ENCODE data around the gene ATG2A. TPM values are rescaled to one million over a fixed set of nuclear protein-coding genes. Genes with fewer than 3 reads are reported as not detected.

The ATG2A gene
- total and polyA plus RNA-seq, 9 of the 15 experiments (the other 6 are each of a cell fraction or from before 2014, with no cell fraction given): 0.25 to 45.9 (median 5.2) TPM

DNA sequence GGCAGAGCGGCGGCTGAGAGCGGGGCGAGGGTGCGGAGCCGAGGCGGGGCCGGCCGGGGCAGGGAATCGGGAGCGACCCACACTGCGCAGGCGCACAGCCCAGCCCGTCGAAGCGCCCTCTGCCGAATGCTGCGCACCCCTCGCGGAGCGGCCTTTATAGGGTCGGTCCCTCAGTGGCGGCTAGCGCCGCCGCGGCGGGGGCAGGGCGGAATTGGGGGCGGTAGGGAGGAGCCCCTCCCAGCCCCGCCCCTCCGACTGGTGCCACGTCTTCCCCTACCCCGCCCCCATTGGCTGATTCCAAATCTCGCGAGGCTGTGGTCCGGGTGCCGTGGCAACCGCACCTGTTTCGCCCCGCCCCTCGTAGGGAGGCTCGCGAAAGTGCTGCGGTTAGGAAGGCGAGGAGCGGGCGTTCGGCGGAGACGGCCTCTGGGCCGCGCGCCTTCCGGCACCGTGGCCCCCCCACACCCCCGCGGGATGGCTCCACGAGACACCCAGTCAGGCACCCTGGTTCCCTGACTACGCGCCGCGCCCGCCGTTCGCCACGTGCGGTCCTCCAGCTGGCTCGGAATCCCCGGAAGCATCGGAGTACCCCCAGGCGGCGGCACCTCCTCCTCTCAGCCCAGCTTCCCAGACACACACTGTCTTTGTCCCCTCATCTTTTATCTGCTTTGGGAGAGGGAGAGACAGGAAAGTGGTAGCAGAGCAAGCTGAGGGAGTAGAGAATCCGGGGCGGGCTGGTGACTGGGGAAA lies 38.3 kb downstream of the ATG2A start, which contains the start of gene EHD1 (continued):
- TF ChIP-seq, protein P1, sequence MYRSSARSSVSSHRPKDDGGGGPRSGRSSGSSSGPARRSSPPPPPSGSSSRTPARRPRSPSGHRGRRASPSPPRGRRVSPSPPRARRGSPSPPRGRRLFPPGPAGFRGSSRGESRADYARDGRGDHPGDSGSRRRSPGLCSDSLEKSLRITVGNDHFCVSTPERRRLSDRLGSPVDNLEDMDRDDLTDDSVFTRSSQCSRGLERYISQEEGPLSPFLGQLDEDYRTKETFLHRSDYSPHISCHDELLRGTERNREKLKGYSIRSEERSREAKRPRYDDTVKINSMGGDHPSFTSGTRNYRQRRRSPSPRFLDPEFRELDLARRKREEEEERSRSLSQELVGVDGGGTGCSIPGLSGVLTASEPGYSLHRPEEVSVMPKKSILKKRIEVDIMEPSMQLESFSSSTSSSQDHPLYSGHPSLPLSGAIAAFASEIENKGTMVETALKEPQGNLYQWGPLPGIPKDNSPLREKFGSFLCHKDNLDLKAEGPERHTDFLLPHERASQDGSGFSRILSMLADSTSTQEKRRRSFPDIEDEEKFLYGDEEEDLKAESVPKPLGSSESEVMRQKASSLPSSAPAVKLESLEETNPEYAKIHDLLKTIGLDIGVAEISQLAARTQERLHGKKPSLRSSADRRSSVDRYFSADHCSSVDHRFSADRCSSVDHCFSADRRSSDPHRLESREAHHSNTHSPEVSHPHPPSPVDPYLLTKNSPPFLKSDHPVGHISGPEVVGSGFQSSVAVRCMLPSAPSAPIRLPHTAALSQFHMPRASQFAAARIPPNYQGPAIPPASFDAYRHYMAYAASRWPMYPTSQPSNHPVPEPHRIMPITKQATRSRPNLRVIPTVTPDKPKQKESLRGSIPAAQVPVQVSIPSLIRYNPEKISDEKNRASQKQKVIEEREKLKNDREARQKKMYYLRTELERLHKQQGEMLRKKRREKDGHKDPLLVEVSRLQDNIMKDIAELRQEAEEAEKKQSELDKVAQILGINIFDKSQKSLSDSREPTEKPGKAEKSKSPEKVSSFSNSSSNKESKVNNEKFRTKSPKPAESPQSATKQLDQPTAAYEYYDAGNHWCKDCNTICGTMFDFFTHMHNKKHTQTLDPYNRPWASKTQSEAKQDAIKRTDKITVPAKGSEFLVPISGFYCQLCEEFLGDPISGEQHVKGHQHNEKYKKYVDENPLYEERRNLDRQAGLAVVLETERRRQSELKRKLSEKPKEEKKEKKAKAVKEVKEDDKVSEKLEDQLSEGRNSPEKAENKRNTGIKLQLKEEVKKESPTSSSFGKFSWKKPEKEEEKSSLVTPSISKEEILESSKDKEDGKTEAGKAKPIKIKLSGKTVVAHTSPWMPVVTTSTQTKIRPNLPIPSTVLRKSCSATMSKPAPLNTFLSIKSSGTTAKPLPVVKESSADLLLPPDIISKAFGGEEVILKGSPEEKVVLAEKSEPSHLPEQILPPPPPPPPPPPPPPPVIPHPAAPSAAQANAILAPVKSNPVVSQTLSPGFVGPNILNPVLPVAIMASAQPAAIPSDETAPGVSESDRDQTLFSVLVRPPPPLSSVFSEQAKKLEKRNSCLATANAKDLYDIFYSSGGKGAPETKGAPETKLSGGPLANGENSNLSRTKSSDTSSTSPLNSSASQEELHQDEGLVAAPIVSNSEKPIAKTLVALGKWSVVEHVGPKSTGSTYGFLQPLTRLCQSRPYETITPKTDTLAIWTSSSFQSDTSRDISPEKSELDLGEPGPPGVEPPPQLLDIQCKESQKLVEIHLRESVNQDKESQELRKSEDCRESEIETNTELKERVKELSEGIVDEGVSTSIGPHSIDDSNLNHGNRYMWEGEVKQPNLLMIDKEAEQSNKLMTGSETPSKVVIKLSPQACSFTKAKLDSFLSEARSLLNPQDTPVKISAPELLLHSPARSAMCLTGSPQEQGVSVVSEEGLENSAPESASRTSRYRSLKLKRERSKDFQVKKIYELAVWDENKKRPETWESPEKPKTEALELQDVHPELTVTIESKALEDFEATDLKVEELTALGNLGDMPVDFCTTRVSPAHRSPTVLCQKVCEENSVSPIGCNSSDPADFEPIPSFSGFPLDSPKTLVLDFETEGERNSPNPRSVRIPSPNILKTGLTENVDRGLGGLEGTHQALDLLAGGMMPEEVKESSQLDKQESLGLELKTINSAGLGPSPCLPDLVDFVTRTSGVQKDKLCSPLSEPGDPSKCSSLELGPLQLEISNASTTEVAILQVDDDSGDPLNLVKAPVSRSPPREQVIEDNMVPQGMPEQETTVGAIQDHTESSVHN (IDR thresholded peaks at IDR 0.05; ENCODE audit: borderline replicate concordance in 1 of 2, low read depth in 1 of 2): no peak
- TF ChIP-seq HOXB6 (CRISPR knock-in tag; IDR thresholded peaks at IDR 0.05; ENCODE audit: borderline replicate concordance) (no peak), ARHGAP35 (IDR thresholded peaks at IDR 0.05; ENCODE audit: partially characterized antibody) (peak; percentile 87), RBM34 (IDR thresholded peaks at IDR 0.05; ENCODE audit: borderline replicate concordance, insufficient read depth, low read length) (no peak), ETV6 (IDR thresholded peaks at IDR 0.05; ENCODE audit: borderline replicate concordance in 1 of 2, low read depth in 2 of 2, low read length in 1 of 2) (no peak), ETV6 (CRISPR knock-in tag; IDR thresholded peaks at IDR 0.05; ENCODE audit: borderline replicate concordance) (no peak), PHF21A (IDR thresholded peaks at IDR 0.05; ENCODE audit: borderline replicate concordance, low read depth) (no peak), ZZZ3 (IDR thresholded peaks at IDR 0.05) (no peak), XRCC3 (IDR thresholded peaks at IDR 0.05) (no peak), KLF10 (CRISPR knock-in tag; IDR thresholded peaks at IDR 0.05) (no peak), HBP1 (CRISPR knock-in tag; IDR thresholded peaks at IDR 0.05) (no peak), PRDM10 (IDR thresholded peaks at IDR 0.05; ENCODE audit: partially characterized antibody) (peak; percentile 8), MECOM (CRISPR knock-in tag; IDR thresholded peaks at IDR 0.05) (0 out of 2 replicates have a peak, but pooled peaks have one; percentile 39), CCAR2 (IDR thresholded peaks at IDR 0.05; ENCODE audit: low read depth, low read length) (no peak)

All from K562 (cell line).